ENCODE measurements around the gene AAGAB.
"Not testable (repeated sequence)": the region's sequence is repeated elsewhere in the genome, so short reads cannot be mapped to it uniquely, and the experiment has no call there.

The AAGAB gene

GRCh38 chr15:67296188-67296587 is 41.7 kb upstream of the AAGAB start:
- no peak for TF ChIP-seq CTCF (IDR thresholded peaks at IDR 0.05)
- Histone ChIP-seq H3K9me3 (no peaks in the 10 kb centered on the region), H3K36me3 (no peaks in the 10 kb centered on the region), H3K27me3 (no peaks in the 10 kb centered on the region), H3K4me3 (ENCODE audit: low read depth in 1 of 2, low read length in 1 of 2) (no peak overlapping the region), H3K4me1 (ENCODE audit: control insufficient read depth in 1 of 2, insufficient read depth in 1 of 2, low read depth in 1 of 2, low read length in 1 of 2) (no peaks in the 10 kb centered on the region), H3K27ac (no peak overlapping the region)

- no peaks in the 10 kb centered on the region for H3K4me1 ChIP-seq (ENCODE audit: control insufficient read depth in 1 of 2, insufficient read depth in 1 of 2, low read depth in 1 of 2, low read length in 1 of 2)
- no peak overlapping the region for H3K27ac ChIP-seq
- no peak overlapping the region for H3K4me3 ChIP-seq (ENCODE audit: low read depth in 1 of 2, low read length in 1 of 2)
- no peaks in the 10 kb centered on the region for H3K36me3 ChIP-seq
- no peaks in the 10 kb centered on the region for H3K27me3 ChIP-seq
- TF ChIP-seq CTCF (IDR thresholded peaks at IDR 0.05), result no peak
- no peaks in the 10 kb centered on the region for H3K9me3 ChIP-seq
Observed at GRCh38 chr15:67290319-67290718, 35.9 kb upstream of the AAGAB start.

GRCh38 chr15:67286400-67286799 is 31.9 kb upstream of the AAGAB start:
- H3K27ac ChIP-seq; H3K27me3 ChIP-seq; H3K9me3 ChIP-seq; H3K36me3 ChIP-seq; H3K4me3 ChIP-seq (ENCODE audit: low read depth in 1 of 2, low read length in 1 of 2); H3K4me1 ChIP-seq (ENCODE audit: control insufficient read depth in 1 of 2, insufficient read depth in 1 of 2, low read depth in 1 of 2, low read length in 1 of 2): not testable (repeated sequence)

DNA sequence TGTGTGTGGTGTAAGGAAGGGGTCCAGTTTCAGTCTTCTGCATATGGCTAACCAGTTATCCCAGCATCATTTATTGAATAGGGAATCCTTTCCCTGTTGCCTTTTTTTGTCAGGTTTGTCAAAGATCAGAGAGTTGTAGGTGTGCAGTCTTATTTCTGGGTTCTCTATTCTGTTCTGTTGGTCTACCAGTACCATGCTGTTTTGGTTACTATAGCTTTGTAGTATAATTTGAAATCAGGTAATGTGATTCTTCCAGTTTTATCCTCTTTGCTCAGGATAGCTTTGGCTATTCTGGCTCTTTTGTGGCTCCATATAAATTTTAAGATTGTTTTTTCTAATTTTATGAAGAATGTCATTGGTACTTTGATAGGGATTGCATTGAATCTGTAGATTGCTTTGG is 31.2 kb upstream of the AAGAB start:
- H3K27me3 ChIP-seq; H3K36me3 ChIP-seq; H3K9me3 ChIP-seq; H3K4me3 ChIP-seq (ENCODE audit: low read depth in 1 of 2, low read length in 1 of 2); H3K27ac ChIP-seq; H3K4me1 ChIP-seq (ENCODE audit: control insufficient read depth in 1 of 2, insufficient read depth in 1 of 2, low read depth in 1 of 2, low read length in 1 of 2): not testable (repeated sequence)

DNA sequence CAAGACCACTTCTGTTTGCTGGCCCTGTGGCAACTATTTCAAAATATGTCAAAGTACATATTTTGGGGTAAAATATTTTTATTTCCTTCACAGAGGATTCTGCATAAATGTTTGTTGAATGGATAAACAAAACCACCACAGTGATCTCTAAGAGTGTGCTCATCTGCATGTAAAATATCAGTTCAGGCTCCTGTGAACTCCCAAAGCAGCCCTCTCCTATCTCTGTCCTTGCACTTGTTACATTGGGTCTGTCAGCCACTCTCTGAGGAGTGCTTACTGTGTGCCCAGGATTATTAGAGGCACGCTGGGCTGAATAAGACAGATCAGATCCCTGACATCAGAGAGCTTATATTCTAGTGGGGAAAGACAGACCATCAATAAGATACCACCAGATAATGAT is 27.3 kb upstream of the AAGAB start:
- Histone ChIP-seq H3K4me1 (ENCODE audit: control insufficient read depth in 1 of 2, insufficient read depth in 1 of 2, low read depth in 1 of 2, low read length in 1 of 2) (no peaks in the 10 kb centered on the region), H3K9me3 (no peaks in the 10 kb centered on the region), H3K36me3 (no peaks in the 10 kb centered on the region), H3K27me3 (no peaks in the 10 kb centered on the region), H3K27ac (no peak overlapping the region), H3K4me3 (ENCODE audit: low read depth in 1 of 2, low read length in 1 of 2) (no peak overlapping the region)
- no peak for TF ChIP-seq CTCF (IDR thresholded peaks at IDR 0.05)

DNA sequence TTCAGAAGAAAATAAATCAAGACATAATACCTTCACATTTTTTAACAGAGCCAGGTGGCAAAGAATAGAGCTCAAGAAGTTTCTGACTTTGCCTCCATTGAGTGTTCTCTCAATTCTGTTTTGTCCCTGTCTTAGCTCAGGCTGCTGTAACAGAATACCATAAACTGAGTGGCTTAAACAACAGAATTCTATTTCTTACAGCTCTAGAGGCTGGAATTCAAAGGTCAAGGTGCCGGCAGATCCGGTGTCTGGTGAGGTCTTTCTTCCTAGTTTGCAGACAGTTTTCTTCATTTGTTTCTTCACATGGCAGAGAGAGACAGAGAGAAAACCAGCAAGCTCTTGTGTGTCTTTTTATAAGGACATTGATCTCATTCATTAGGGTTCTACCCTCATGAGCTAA is 25.8 kb upstream of the AAGAB start:
- H3K4me1 ChIP-seq (ENCODE audit: control insufficient read depth in 1 of 2, insufficient read depth in 1 of 2, low read depth in 1 of 2, low read length in 1 of 2), result no peaks in the 10 kb centered on the region
- TF ChIP-seq CTCF (IDR thresholded peaks at IDR 0.05), result no peak
- no peaks in the 10 kb centered on the region for H3K27me3 ChIP-seq
- H3K4me3 ChIP-seq (ENCODE audit: low read depth in 1 of 2, low read length in 1 of 2), result no peak overlapping the region
- no peaks in the 10 kb centered on the region for H3K36me3 ChIP-seq
- H3K9me3 ChIP-seq, result no peaks in the 10 kb centered on the region
- no peak overlapping the region for H3K27ac ChIP-seq

GRCh38 chr15:67276666-67277065 is 22.2 kb upstream of the AAGAB start:
- Histone ChIP-seq H3K36me3 (no peaks in the 10 kb centered on the region), H3K27me3 (no peaks in the 10 kb centered on the region), H3K4me3 (ENCODE audit: low read depth in 1 of 2, low read length in 1 of 2) (no peak overlapping the region), H3K9me3 (no peaks in the 10 kb centered on the region), H3K27ac (no peak overlapping the region), H3K4me1 (ENCODE audit: control insufficient read depth in 1 of 2, insufficient read depth in 1 of 2, low read depth in 1 of 2, low read length in 1 of 2) (no peaks in the 10 kb centered on the region)
- no peak for TF ChIP-seq CTCF (IDR thresholded peaks at IDR 0.05)
